GM12864 (cell line): ENCODE data around the gene LRP1-AS.

Experiments
- DNase-seq: peaks from one replicate; pipeline ENCODE4 v3.0.0-alpha.2; 2011; ENCODE audit warnings: low read depth
- H3K4me3 ChIP-seq: 2 replicates; pipeline ENCODE4 v1.5.1; 2011; ENCODE audit warnings: mild to moderate bottlenecking, low read depth, low read length, control low read depth
- CTCF ChIP-seq: IDR thresholded peaks from 2 replicates; pipeline ENCODE4 v1.5.1; 2011; ENCODE audit warnings: low read depth, mild to moderate bottlenecking, moderate library complexity, low read length, control low read depth, inconsistent platforms; ENCODE audit errors: missing control alignments

The LRP1-AS gene

GRCh38 chr12:57169046-57169795 is 21.8 kb upstream of the LRP1-AS start:
- no peak overlapping the region for H3K4me3 ChIP-seq
- no peak for DNase-seq
- TF ChIP-seq CTCF: no peak

GRCh38 chr12:57168058-57168457 is 20.6 kb upstream of the LRP1-AS start:
- no peak for TF ChIP-seq CTCF
- DNase-seq: no peak
- H3K4me3 ChIP-seq: no peak overlapping the region

- TF ChIP-seq CTCF: no peak
- no peak for DNase-seq
Observed at GRCh38 chr12:57166971-57167371, 19.6 kb upstream of the LRP1-AS start.

DNA sequence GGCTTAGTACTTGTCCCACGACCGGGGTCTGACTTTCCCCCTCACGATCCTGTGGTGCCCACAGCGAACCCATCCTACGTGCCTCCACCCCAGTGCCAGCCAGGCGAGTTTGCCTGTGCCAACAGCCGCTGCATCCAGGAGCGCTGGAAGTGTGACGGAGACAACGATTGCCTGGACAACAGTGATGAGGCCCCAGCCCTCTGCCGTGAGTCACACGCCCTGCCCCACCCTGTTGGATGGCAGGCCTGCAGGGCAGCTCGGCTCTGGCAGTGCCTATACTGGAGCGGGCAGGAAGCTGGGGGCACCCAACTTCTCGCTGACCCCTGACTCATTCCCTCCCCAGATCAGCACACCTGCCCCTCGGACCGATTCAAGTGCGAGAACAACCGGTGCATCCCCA is 18.3 kb upstream of the LRP1-AS start:
- no peak for DNase-seq
- TF ChIP-seq CTCF: no peak
- H3K4me3 ChIP-seq: no peak overlapping the region

More at GRCh38 chr12:57166971-57167371, 19.6 kb upstream of the LRP1-AS start:
- H3K4me3 ChIP-seq: no peak overlapping the region

DNA sequence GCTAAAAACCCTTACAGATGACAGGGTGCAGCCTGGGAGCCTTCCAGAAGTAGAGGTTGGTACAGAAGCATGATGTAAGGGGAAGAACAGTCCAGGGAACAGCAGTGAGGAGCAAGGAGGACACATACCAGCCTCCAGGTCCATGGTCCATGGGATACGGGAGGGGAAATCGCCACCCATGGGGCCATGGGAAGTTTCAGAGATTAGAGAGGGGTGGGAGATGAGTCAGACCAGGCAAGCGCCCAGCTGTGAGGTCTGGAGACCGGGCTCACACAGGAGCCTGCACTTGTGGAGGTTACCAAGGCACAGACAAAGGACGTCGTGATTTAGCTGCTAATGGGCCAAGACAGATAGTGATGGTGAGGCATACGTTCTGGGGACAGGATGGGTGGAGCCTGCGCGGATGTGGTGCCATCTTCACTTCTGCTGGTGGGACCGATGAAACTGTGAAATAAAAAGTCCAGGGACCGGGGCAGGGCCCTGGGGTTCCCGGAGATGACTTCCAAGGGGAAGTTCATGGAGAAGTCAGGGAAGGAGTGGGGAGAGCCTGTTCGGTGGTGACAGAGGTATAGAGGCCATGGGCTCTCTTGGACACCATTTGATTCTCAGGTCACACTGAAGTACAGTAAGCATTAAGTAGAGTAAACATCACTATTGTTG is 17.7 kb upstream of the LRP1-AS start:
- no peak for TF ChIP-seq CTCF
- DNase-seq: no peak
- no peak overlapping the region for H3K4me3 ChIP-seq

DNA sequence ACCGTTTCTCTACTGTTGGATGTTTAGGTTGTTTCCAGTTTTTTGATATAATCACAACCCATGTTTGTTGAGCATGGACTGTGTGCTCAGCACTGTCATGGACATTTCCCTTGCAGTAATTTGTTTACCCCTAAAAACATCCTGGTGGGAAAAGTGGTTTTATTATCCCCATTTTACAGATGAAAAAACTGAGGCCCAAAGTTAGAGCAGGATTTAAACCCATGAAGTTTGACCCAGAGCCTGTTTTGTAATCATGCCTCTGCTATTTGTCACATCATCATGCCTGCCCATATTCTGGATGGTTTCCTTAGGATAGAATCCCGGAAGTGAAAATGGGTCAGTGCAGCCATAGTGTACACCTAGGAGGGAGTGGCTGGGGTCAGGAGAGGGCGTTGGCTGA is 17.0 kb upstream of the LRP1-AS start:
- DNase-seq: no peak
- no peak for TF ChIP-seq CTCF
- H3K4me3 ChIP-seq: no peak overlapping the region
